ENCODE measurements around the gene WFDC1. TPM values are rescaled to one million over a fixed set of nuclear protein-coding genes. Genes with fewer than 3 reads are reported as not detected.

WFDC1 gene
- total RNA-seq, 1 experiment from 2014 or later = not detected

GRCh38 chr16:84318091-84318975 lies 23.7 kb downstream of the WFDC1 start:
- ChIA-PET CTCF (no interaction called here), POLR2A (no interaction called here)
- no peak overlapping the region for H3K4me3 ChIP-seq (ENCODE audit: low read depth in 2 of 2, low read length in 2 of 2)
- no TSS peak for BruUV-seq (replicated peaks)
- H3K27ac ChIP-seq (ENCODE audit: low read length) = no peak overlapping the region
- H3K4me1 ChIP-seq (ENCODE audit: control insufficient read depth, insufficient read depth, low read length) = no peaks in the 10 kb centered on the region
- intact Hi-C loops (cut with micrococcal nuclease; ENCODE audit: unreplicated experiment) (no loop called here), in situ Hi-C loops (cut with HindIII; ENCODE audit: low pct_unique_long_range_greater_than_20kb, low sequenced_read_pairs) (no loop called here)
- H3K36me3 ChIP-seq (ENCODE audit: control insufficient read depth, insufficient read depth, low read length) = no peaks in the 10 kb centered on the region
- DNase-seq (ENCODE audit: low read depth, low spot score) (no peak), ATAC-seq (no peak)
- no peaks in the 10 kb centered on the region for H3K27me3 ChIP-seq (ENCODE audit: control insufficient read depth, insufficient read depth, low read length)
- H3K9me3 ChIP-seq (ENCODE audit: control insufficient read depth, insufficient read depth, low read depth, low read length) = no peaks in the 10 kb centered on the region
- TF ChIP-seq, protein P1, sequence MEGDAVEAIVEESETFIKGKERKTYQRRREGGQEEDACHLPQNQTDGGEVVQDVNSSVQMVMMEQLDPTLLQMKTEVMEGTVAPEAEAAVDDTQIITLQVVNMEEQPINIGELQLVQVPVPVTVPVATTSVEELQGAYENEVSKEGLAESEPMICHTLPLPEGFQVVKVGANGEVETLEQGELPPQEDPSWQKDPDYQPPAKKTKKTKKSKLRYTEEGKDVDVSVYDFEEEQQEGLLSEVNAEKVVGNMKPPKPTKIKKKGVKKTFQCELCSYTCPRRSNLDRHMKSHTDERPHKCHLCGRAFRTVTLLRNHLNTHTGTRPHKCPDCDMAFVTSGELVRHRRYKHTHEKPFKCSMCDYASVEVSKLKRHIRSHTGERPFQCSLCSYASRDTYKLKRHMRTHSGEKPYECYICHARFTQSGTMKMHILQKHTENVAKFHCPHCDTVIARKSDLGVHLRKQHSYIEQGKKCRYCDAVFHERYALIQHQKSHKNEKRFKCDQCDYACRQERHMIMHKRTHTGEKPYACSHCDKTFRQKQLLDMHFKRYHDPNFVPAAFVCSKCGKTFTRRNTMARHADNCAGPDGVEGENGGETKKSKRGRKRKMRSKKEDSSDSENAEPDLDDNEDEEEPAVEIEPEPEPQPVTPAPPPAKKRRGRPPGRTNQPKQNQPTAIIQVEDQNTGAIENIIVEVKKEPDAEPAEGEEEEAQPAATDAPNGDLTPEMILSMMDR (IDR thresholded peaks at IDR 0.05) = no peak

GRCh38 chr16:84319146-84319760 lies 24.6 kb downstream of the WFDC1 start:
- POLR2A ChIA-PET = no interaction called here
- H3K9me3 ChIP-seq (ENCODE audit: control insufficient read depth, insufficient read depth, low read depth, low read length) = no peaks in the 10 kb centered on the region
- CTCF ChIA-PET = no interaction called here
- no peak overlapping the region for H3K27ac ChIP-seq (ENCODE audit: low read length)
- no peaks in the 10 kb centered on the region for H3K36me3 ChIP-seq (ENCODE audit: control insufficient read depth, insufficient read depth, low read length)
- DNase-seq (ENCODE audit: low read depth, low spot score) = no peak
- no TSS peak for BruUV-seq (replicated peaks)
- intact Hi-C loops (cut with micrococcal nuclease; ENCODE audit: unreplicated experiment) (no loop called here), in situ Hi-C loops (cut with HindIII; ENCODE audit: low pct_unique_long_range_greater_than_20kb, low sequenced_read_pairs) (no loop called here)
- no peak for ATAC-seq
- no peaks in the 10 kb centered on the region for H3K27me3 ChIP-seq (ENCODE audit: control insufficient read depth, insufficient read depth, low read length)
- H3K4me1 ChIP-seq (ENCODE audit: control insufficient read depth, insufficient read depth, low read length) = no peaks in the 10 kb centered on the region
- no peak for TF ChIP-seq REST (IDR thresholded peaks at IDR 0.05; ENCODE audit: insufficient read depth in 1 of 2, low read depth in 2 of 2, low read length in 1 of 2)
- TF ChIP-seq, protein P1 (IDR thresholded peaks at IDR 0.05) = no peak
- no peak for TF ChIP-seq TCF7L2 (IDR thresholded peaks at IDR 0.05; ENCODE audit: low read depth, low read length)
- TF ChIP-seq SIN3A (IDR thresholded peaks at IDR 0.05; ENCODE audit: borderline replicate concordance, insufficient read depth, low read depth, low read length) = no peak
- no peak for TF ChIP-seq POLR2AphosphoS5 (IDR thresholded peaks at IDR 0.05; ENCODE audit: low read depth, low read length)
- H3K4me3 ChIP-seq (ENCODE audit: low read depth in 2 of 2, low read length in 2 of 2) = no peak overlapping the region

Data from Panc1 (cell line).